GM23248 (cell line): ENCODE measurements around the gene RNF135.

Experiments used
- EZH2 ChIP-seq: fragments of 200-600 bp; sonication (generic); IDR thresholded peaks from 2 replicates; pipeline ENCODE4 v1.6.1; 2018; ENCODE audit warnings: antibody characterized with exemption, mild to moderate bottlenecking; ENCODE audit not compliant: insufficient read depth, poor library complexity, severe bottlenecking
- EZH2phosphoT487 ChIP-seq: fragments of 200-600 bp; sonication (generic); IDR thresholded peaks from 2 replicates; pipeline ENCODE4 v1.6.1; 2018; ENCODE audit warnings: antibody characterized with exemption, moderate library complexity, mild to moderate bottlenecking, low read depth; ENCODE audit not compliant: insufficient read depth

- TF ChIP-seq EZH2phosphoT487: no peak
- TF ChIP-seq EZH2: no peak
These were observed 44.3 kb upstream of the RNF135 start for GRCh38 chr17:30926516-30926915.
